CD1c-positive myeloid dendritic cell (primary cell): ENCODE data around the gene RTN4RL2.

Experiments
- DNase-seq: peaks from one replicate; pipeline ENCODE4 v3.0.0-alpha.2; 2016; ENCODE audit errors: extremely low spot score

The RTN4RL2 gene

DNA sequence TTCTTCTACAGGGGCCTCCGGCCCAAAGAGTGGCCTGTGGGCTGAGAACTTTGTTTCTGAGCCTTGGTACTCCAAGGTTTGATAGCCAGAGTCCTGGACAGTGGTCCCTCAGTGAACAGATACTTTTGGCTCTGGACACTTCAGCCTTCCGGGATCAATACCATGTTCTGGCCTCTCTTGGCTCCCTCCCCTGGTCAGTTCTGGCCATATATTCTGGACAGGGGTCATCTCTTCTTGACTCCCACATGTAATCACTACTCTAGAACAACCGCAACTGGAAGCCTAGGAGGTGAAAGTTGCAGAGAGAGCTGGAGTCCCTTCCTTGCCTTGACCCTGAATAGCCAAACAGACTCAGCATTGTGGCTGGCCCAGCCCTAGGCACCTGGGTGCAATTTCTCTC is 2.3 kb downstream of the RTN4RL2 start:
- DNase-seq = no peak

GRCh38 chr11:57463671-57464538 is 3.6 kb downstream of the RTN4RL2 start:
- DNase-seq = no peak

GRCh38 chr11:57464539-57465181 is 4.3 kb downstream of the RTN4RL2 start:
- peak; percentile 23 for DNase-seq

DNA sequence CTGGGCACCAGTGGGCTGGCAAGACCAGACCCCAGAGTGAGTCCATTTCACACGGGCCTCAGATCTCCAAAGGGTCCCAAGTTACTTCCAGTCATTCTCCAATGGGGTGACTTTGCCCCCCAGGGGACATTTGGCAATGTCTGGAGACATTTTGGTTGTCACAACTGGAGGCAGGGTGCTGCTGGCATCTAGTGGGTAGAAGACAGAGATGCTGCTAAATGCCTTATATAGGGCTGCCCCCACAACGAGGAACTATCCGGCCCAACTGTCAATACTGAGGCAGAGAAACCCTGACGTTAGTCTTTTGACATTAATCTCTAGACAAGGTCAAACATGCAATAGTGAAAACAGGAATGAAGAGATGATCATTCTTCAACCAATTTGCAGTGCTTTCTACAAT is 6.4 kb downstream of the RTN4RL2 start:
- no peak for DNase-seq

- no peak for DNase-seq
Measured at GRCh38 chr11:57467508-57468157, 7.3 kb downstream of the RTN4RL2 start.

- no peak for DNase-seq
Measured at GRCh38 chr11:57468276-57468675, 7.9 kb downstream of the RTN4RL2 start.

- no peak for DNase-seq
Measured at GRCh38 chr11:57469268-57469667, 8.9 kb downstream of the RTN4RL2 start.

- no peak for DNase-seq
Measured at GRCh38 chr11:57471496-57471895, 11.2 kb downstream of the RTN4RL2 start.

GRCh38 chr11:57473285-57473841 is 13.0 kb downstream of the RTN4RL2 start:
- DNase-seq = no peak

DNA sequence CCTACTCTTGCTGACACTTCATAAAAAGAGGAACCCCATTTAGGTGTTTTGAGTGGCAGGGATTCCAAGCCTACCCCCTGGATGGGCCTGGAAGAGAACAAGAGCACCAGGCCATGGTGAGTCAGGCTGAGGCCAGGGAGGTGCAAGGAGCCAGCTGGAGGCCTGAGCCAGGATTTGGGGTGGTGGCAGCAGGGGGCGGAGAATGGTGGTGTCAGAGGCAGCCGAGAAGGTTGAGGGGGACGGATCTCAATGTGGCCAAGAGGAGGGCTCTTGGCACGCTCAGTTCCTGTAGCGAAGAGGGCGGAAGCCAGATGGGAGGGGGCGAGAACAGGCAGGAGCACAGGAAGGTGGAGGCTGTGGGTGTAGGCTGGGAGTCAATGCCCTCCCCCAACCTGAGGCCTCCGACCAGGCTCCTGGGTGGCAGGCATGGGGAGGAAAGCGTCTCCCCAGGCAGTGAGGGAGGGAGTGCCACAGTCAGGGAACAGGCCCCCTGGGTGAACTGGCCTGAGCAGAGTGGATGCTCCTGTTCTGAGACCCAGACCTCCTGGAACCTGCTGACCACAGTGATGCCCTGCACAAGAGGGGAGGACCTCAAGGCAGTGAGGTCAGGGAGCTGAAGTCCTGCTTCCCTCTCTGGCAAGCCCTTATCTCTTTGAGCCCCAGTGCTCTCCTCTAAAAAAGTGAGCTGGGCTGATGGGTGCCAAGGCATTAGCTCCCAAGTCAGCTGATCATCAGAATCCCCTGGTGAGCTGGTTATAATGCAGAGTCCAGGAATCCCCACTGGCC is 13.9 kb downstream of the RTN4RL2 start:
- peak; percentile 56 for DNase-seq

GRCh38 chr11:57474803-57475115 is 14.4 kb downstream of the RTN4RL2 start:
- DNase-seq = no peak

DNA sequence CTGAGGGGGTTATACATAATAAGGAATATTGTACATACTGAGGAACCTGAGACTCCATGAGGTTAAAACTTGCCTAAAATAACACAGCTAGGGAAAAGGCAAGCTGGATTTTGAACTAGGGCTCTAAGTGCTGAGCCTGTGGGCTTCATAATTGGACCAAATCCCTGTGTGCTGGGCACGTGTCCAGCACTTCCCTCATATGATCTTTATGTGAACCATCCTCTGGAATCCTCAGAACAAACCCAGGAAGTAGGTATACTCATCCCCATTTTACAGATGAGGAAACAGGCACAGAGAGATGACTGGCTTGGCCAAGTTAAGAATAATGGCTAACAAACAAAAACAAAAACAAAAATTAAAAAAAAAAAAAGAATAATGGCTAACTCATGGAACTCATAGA is 14.9 kb downstream of the RTN4RL2 start:
- no peak for DNase-seq

DNA sequence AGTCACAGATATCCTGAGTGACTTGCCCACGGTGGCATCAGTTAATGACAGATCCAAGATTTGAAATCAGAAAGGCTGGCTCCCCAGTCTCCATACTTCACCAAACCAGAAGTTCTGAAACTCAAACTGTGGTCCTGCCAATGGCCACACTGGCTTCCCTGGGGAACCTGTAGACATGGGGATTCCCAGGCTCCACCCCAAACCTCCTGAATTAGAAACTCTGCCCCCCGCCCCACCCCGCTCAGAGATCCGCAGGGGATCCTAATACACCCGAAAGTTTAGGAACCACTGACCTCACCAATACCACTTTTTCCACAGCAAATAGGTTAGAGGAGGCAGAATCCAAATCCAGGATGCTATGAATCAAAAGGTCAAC is 15.3 kb downstream of the RTN4RL2 start:
- no peak for DNase-seq

GRCh38 chr11:57476047-57476756 is 15.9 kb downstream of the RTN4RL2 start:
- DNase-seq = peak; percentile 33

DNA sequence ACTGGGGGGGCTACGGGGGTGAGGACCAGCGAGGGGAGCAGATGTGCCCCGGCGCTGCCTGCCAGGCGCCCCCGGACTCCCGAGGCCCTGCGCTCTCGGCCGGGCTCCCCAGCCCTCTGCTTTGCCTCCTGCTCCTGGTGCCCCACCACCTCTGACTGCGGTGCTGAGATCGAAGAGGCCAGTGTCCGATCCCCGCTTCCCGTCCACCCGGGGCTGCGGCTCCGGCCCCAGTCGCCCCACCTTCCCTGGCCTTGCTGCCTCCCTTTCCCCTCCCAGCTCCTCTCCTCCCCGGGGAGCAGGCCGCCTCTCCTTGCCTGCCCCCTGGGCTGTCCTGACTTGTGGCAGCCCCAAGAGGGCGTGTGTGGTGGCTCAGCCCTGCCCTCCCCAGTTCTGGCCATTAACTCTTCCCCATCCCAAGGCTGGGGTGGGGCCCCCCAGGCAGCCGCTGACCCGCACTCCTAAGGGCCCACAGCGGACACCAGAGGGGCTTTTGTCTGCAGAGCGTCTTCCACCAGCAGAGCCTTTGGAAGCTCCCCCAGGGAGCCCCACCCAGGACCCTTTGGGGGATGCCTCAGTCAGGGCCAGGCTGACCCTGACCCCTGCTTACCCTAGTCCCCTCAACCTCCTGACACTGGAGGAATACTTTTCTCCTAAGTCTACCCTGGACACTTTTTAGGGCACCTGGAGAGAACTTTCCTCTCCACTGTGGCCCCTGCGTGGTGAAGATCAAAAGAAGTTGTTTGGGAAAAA is 16.6 kb downstream of the RTN4RL2 start:
- no peak for DNase-seq

- DNase-seq = no peak
Measured at GRCh38 chr11:57477507-57478189, 17.3 kb downstream of the RTN4RL2 start.

DNA sequence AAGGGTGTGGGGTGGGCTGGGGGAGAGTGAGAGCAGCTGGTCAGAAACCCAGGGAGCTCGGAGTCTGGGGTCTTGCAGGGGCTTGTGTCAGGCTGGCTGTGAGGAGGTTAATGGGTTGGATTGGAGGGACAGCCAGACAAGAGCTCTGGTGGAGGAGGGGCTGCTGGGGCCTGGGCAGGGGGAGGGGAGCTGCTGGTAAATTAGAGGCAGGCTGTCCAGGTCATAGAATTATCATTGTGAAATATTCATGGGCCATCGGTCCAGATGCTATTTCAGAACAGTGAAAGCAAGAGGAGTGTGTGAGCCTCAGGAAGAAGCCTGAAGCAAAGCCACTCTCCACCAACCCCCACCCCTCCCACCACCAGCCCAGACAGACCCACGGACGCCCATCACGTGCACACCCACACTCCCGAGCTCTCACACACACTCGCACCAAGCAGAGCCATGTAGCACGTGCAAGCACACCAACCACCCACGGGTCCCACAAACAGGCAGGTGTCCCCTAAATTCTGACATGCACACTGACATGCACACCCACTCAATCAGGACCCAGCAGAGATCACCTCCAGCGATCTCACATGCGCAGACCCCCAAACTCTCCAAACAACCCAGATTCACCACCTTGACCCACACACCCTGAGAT is 18.8 kb downstream of the RTN4RL2 start:
- DNase-seq = no peak

GRCh38 chr11:57479911-57480310 is 19.6 kb downstream of the RTN4RL2 start:
- DNase-seq = no peak

DNA sequence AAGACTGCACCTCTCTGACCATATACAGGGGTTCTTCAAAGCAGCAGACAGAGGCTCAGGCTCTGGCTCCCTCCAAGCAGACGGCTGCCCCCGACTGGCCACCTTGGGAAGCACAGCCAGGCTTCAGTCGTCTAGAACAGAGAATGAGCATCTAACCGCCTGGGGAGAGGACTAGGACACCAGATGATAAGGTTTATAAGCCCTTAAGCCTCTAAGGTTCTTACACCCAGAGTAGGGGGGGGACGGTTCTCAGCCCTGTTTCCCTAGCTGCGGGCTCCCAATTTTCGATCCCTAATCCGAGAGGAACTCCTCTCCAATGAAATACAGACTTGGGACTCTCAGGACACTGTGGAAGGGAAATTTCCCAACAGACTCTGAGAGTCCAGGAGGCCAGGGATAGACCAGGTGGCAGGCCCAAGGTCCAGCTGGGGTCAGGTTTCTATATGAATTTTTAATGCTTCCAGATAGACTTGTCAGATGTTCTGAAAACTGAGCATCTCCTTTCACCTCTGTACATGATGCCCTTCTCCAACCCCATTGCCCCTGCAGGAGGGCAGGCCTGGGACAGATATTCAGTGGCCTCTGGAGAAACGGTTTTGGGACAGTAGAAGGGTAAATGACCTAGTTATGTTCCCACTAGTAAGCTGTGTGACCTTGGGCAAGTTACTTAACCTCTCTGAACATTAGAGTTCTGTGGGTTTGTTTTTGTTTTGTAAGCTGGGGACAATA is 20.2 kb downstream of the RTN4RL2 start:
- DNase-seq = peak; percentile 70
